Esophagus muscularis mucosa (tissue), 4 donors: ENCODE measurements around the gene ANKRD33B. TPM values are rescaled to one million over a fixed set of nuclear protein-coding genes. Genes with fewer than 3 reads are reported as not detected.

Experiments used
- DNase-seq: peaks from one replicate; pipeline ENCODE4 v3.0.0-alpha.2; 2017; ENCODE audit errors: extremely low spot score
- H3K27ac ChIP-seq, 4 donors: fragments of 200-600 bp; sonication (generic); replicated peaks in 1 of 4; 1 replicate in 3 of 4; 2 replicates in 1 of 4; pipeline ENCODE4 v1.5.1; 2016 to 2019; ENCODE audit warnings: mild to moderate bottlenecking in 1 of 4
- H3K27me3 ChIP-seq, 4 donors: fragments of 200-600 bp; sonication (generic); one replicate each; pipeline versions ENCODE4 v1.5.1 to v1.6.0; 2016 to 2019
- H3K36me3 ChIP-seq, 4 donors: fragments of 200-600 bp; sonication (generic); one replicate each; pipeline ENCODE4 v1.5.1; 2016 to 2019
- H3K4me1 ChIP-seq, 4 donors: fragments of 200-600 bp; sonication (generic); one replicate each; pipeline ENCODE4 v1.5.1; 2016 to 2019
- H3K4me3 ChIP-seq, 4 donors: fragments of 200-600 bp; sonication (generic); 1 replicate in 2 of 4; 2 replicates in 2 of 4; pipeline ENCODE4 v1.5.1; 2016 to 2019; ENCODE audit warnings: mild to moderate bottlenecking in 4 of 4, moderate library complexity in 1 of 4
- H3K9me3 ChIP-seq, 4 donors: fragments of 200-600 bp; sonication (generic); 1 replicate in 3 of 4; 2 replicates in 1 of 4; pipeline ENCODE4 v1.5.1; 2016 to 2019
- EP300 ChIP-seq: sonication (generic); formaldehyde crosslinking; IDR thresholded peaks from one replicate; pipeline ENCODE4 v1.6.1; 2017; ENCODE audit warnings: antibody characterized with exemption
- POLR2A ChIP-seq: fragments of 450-650 bp; IDR thresholded peaks from one replicate; pipeline ENCODE4 v1.6.1; 2017; ENCODE audit warnings: antibody characterized with exemption, moderate library complexity, mild to moderate bottlenecking, low read depth
- POLR2AphosphoS5 ChIP-seq, 2 donors: sonication (generic); formaldehyde crosslinking; IDR thresholded peaks; one replicate each; pipeline ENCODE4 v1.6.1; 2017; ENCODE audit warnings: antibody characterized with exemption in 2 of 2
- whole genome bisulfite sequencing: methylation state at CpG from one replicate; pipeline ENCODE4 v1.1.5; 2018; 5-methylcytosine and 5-hydroxymethylcytosine counted together
- intact Hi-C: fragments of 100-400 bp; cut with DNase I; formaldehyde crosslinking; loops from one replicate; pipeline ENCODE4 v1.15.1; 2023
- small RNA-seq, 3 donors: library from RNA; depleted of rRNA; stranded (forward); fragments of <200 nt; gene quantifications; one replicate each; pipeline ENCODE3, GENCODE V24; 2016
- total RNA-seq, 4 donors: library from RNA; depleted of rRNA; stranded (reverse); fragments of >200 nt; gene quantifications; one replicate each; pipeline versions ENCODE4 v1.1.0 to v1.2.1, GENCODE V29; 2016
- TF ChIP-seq, protein P1 (sequence below), 3 experiments: fragments of 200-600 bp in 2 of 3; fragments of 450-650 bp in 1 of 3; sonication (generic) in 2 of 3; IDR thresholded peaks; one replicate each; pipeline ENCODE4 v1.5.1; 2017 to 2019; ENCODE audit warnings: antibody characterized with exemption in 3 of 3, mild to moderate bottlenecking in 2 of 3, moderate library complexity in 1 of 3

The ANKRD33B gene
- total RNA-seq, 4 donors from 2014 or later, result 4.6 to 8.2 (median 6.7) TPM

DNA sequence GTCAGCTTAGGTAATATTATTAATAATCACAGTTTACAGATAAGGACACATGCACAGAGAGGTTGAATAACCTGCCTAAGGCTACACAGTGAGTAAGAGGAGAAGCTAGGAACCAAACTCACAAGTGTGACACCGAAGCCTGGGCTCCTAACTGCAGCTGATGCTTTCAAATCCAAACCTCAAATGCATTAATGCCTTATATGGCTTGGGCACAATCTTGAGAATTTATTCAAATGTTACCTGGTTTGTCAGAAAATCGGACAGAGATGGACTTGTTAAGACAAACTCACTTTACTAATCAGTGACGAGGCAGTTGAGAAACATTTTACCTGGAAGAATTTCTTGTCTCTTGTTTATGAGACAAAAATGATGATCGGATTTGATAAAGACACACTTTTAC is 142.5 kb downstream of the ANKRD33B start:
- Histone ChIP-seq H3K9me3 (no peaks in the 10 kb centered on the region), H3K27ac (no peak overlapping the region), H3K4me1 (peaks cover 24 to 30% (median 28%) of the 10 kb centered on the region in 4 donors), H3K36me3 (peaks cover 0 to 8% (median 0%) of the 10 kb centered on the region in 4 donors), H3K27me3 (no peaks in the 10 kb centered on the region), H3K4me3 (no peak overlapping the region)
- DNase-seq, result no peak
- 96% methylated on average over 4 of the region's 4 CpGs for WGBS
- TF ChIP-seq, protein P1, sequence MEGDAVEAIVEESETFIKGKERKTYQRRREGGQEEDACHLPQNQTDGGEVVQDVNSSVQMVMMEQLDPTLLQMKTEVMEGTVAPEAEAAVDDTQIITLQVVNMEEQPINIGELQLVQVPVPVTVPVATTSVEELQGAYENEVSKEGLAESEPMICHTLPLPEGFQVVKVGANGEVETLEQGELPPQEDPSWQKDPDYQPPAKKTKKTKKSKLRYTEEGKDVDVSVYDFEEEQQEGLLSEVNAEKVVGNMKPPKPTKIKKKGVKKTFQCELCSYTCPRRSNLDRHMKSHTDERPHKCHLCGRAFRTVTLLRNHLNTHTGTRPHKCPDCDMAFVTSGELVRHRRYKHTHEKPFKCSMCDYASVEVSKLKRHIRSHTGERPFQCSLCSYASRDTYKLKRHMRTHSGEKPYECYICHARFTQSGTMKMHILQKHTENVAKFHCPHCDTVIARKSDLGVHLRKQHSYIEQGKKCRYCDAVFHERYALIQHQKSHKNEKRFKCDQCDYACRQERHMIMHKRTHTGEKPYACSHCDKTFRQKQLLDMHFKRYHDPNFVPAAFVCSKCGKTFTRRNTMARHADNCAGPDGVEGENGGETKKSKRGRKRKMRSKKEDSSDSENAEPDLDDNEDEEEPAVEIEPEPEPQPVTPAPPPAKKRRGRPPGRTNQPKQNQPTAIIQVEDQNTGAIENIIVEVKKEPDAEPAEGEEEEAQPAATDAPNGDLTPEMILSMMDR (IDR thresholded peaks at IDR 0.05), result no peak
- TF ChIP-seq EP300 (no peak), POLR2A (no peak), POLR2AphosphoS5 (IDR thresholded peaks at IDR 0.05) (no peak)
- intact Hi-C loops, result no loop called here

Small RNA genes lying within 50 kb of the gene (small RNA-seq; reads per million reads assigned to genes)
- gene AC012629.4 (0 reads per million in 3 donors), gene AC112200.1 (0 reads per million in 3 donors)

Other genes with a start within 250 kb of the ANKRD33B start
- gene MARCHF6, start 210.4 kb upstream of the ANKRD33B start, total RNA-seq, result 100 to 1,000 TPM in 1 of 4 donors, 10 to 100 TPM in 3; 76.5 to 121 (median 92.9) TPM
- 1 to 10 TPM in 2 of 4 donors, under 1 TPM in 2; 0.63 to 1.7 (median 1.1) TPM for gene ROPN1L, start 122.2 kb upstream of the ANKRD33B start, total RNA-seq
- 10 to 100 TPM; 24.3 to 42.4 (median 37.0) TPM for gene DAP, start 197.2 kb downstream of the ANKRD33B start, total RNA-seq